ENCODE data around the gene STK4. TPM values are rescaled to one million over a fixed set of nuclear protein-coding genes. Genes with fewer than 3 reads are reported as not detected.

The STK4 gene
- total RNA-seq, 1 donor from 2014 or later, result 10.0 TPM

Other genes starting within 250 kb of the STK4 start
- gene KCNK15, start 220.6 kb upstream of the STK4 start, total RNA-seq, result 0.20 TPM
- not detected for gene RIMS4, start 156.0 kb upstream of the STK4 start, total RNA-seq
- gene YWHAB, start 80.8 kb upstream of the STK4 start, total RNA-seq, result 52.5 TPM
- 37.3 TPM for gene PABPC1L, start 56.5 kb upstream of the STK4 start, total RNA-seq
- gene TOMM34, start 6.1 kb upstream of the STK4 start, total RNA-seq, result 6.9 TPM
- gene KCNS1, start 134.6 kb downstream of the STK4 start, total RNA-seq, result not detected
- gene WFDC5, start 148.7 kb downstream of the STK4 start, total RNA-seq, result not detected
- gene WFDC12, start 158.0 kb downstream of the STK4 start, total RNA-seq, result not detected
- not detected for gene PI3, start 208.4 kb downstream of the STK4 start, total RNA-seq
- gene SEMG1, start 240.5 kb downstream of the STK4 start, total RNA-seq, result not detected

All from left lobe of liver (tissue), 1 donor.